K562 (cell line): ENCODE measurements around the gene PI4K2B. TPM values are rescaled to one million over a fixed set of nuclear protein-coding genes. Genes with fewer than 3 reads are reported as not detected.

Experiments
- DNMT1 ChIP-seq: fragments of 450-650 bp; IDR thresholded peaks from 2 replicates; pipeline ENCODE4 v1.6.1; 2016; ENCODE audit warnings: antibody characterized with exemption, mild to moderate bottlenecking
- MAZ ChIP-seq, 2 experiments: fragments of 450-650 bp in 1 of 2; sonication (generic) in 1 of 2; formaldehyde crosslinking; IDR thresholded peaks in 1 of 2; conservative IDR thresholded peaks in 1 of 2; 2 replicates each; pipeline versions ENCODE4 v1.4.0 to v1.5.0; 2020; ENCODE audit warnings: mild to moderate bottlenecking in 1 of 2, missing genetic modification reagents in 1 of 2
- MCM3 ChIP-seq: fragments of 450-650 bp; IDR thresholded peaks from 2 replicates; pipeline ENCODE4 v1.6.1; 2016
- RAD21 ChIP-seq, 2 experiments: fragments of 250-450 bp in 1 of 2; fragments of 450-650 bp in 1 of 2; sonication (Bioruptor Pico) in 1 of 2; formaldehyde crosslinking in 1 of 2; IDR thresholded peaks in 1 of 2; conservative IDR thresholded peaks in 1 of 2; 2 replicates each; pipeline versions ENCODE4 v1.4.0 to v1.8.0; 2020 to 2022; ENCODE audit warnings: mild to moderate bottlenecking in 2 of 2, moderate library complexity in 1 of 2
- SRSF7 ChIP-seq: fragments of 200-400 bp; formaldehyde crosslinking; optimal IDR thresholded peaks from 2 replicates; pipeline ENCODE3; 2017; ENCODE audit warnings: mild to moderate bottlenecking, low read depth, low read length
- TEAD2 ChIP-seq: fragments of 450-650 bp; IDR thresholded peaks from 2 replicates; pipeline ENCODE4 v1.6.1; 2016; ENCODE audit warnings: missing genetic modification characterization, control low read depth, missing compliant biosample characterization
- TFAM ChIP-seq: fragments of 250-450 bp; sonication (Bioruptor Pico); conservative IDR thresholded peaks from 2 replicates; pipeline ENCODE4 v1.5.0; 2021; ENCODE audit warnings: mild to moderate bottlenecking, moderate library complexity
- ZNF121 ChIP-seq: sonication (generic); formaldehyde crosslinking; conservative IDR thresholded peaks from 2 replicates; pipeline ENCODE4 v1.8.0; 2022; ENCODE audit warnings: missing genetic modification reagents
- ZNF408 ChIP-seq: fragments of 250-450 bp; sonication (Bioruptor Pico); IDR thresholded peaks from 2 replicates; pipeline ENCODE4 v1.4.0; 2020; ENCODE audit warnings: low read depth, mild to moderate bottlenecking, moderate library complexity
- ZSCAN29 ChIP-seq: fragments of 450-650 bp; IDR thresholded peaks from 2 replicates; pipeline ENCODE4 v1.6.1; 2017
- polyA plus RNA-seq, 8 experiments: library from polyadenylated mRNA; depleted of rRNA in 4 of 8; stranded (reverse) in 5 of 8; unstranded in 3 of 8; fragments of >200 nt; fragmentation: Nextera tagmentation in 2 of 8; fragmentation: Illumina TruSeq in 1 of 8; extraction: Ambion mirVana in 2 of 8; extraction: Trizol in 1 of 8; gene quantifications; 2 replicates each; pipeline versions ENCODE4 v1.2.1 to v1.2.3, GENCODE V29; 2011 to 2014; ENCODE audit warnings: inconsistent platforms in 1 of 8, missing spikeins in 1 of 8
- total RNA-seq, 7 experiments: library from RNA; depleted of rRNA in 6 of 7; stranded (reverse); fragments of >200 nt in 6 of 7; fragmentation: Illumina TruSeq in 2 of 7; extraction: Trizol in 2 of 7; gene quantifications; 2 replicates each; pipeline versions ENCODE4 v1.2.1 to v1.2.3, GENCODE V29; 2011 to 2021; ENCODE audit warnings: low replicate concordance in 1 of 7
- TF ChIP-seq, protein P1 (sequence below): fragments of 250-450 bp; sonication (Bioruptor Pico); IDR thresholded peaks from 2 replicates; pipeline ENCODE4 v1.4.0; 2020
- TF ChIP-seq, protein P2 (sequence below): sonication (generic); formaldehyde crosslinking; IDR thresholded peaks from 2 replicates; pipeline ENCODE4 v1.8.0; 2023; ENCODE audit warnings: mild to moderate bottlenecking, missing genetic modification reagents
- TF ChIP-seq, protein P3 (sequence below), 2 experiments: fragments of 200-800 bp in 1 of 2; sonication (Bioruptor generic) in 1 of 2; sonication (generic) in 1 of 2; formaldehyde crosslinking in 1 of 2; IDR thresholded peaks in 1 of 2; conservative IDR thresholded peaks in 1 of 2; 2 replicates each; pipeline versions ENCODE4 v1.5.0 to v1.6.1; 2016 to 2020; ENCODE audit warnings: missing compliant biosample characterization in 1 of 2, missing genetic modification characterization in 1 of 2, missing genetic modification reagents in 1 of 2
- TF ChIP-seq, protein P4 (sequence below): fragments of 250-450 bp; sonication (Bioruptor Pico); IDR thresholded peaks from 2 replicates; pipeline ENCODE4 v1.5.0; 2020; ENCODE audit warnings: mild to moderate bottlenecking

The PI4K2B gene
- total and polyA plus RNA-seq, 9 of the 15 experiments (the other 6 are each of a cell fraction or from before 2014, with no cell fraction given): 4.5 to 21.4 (median 16.5) TPM

DNA sequence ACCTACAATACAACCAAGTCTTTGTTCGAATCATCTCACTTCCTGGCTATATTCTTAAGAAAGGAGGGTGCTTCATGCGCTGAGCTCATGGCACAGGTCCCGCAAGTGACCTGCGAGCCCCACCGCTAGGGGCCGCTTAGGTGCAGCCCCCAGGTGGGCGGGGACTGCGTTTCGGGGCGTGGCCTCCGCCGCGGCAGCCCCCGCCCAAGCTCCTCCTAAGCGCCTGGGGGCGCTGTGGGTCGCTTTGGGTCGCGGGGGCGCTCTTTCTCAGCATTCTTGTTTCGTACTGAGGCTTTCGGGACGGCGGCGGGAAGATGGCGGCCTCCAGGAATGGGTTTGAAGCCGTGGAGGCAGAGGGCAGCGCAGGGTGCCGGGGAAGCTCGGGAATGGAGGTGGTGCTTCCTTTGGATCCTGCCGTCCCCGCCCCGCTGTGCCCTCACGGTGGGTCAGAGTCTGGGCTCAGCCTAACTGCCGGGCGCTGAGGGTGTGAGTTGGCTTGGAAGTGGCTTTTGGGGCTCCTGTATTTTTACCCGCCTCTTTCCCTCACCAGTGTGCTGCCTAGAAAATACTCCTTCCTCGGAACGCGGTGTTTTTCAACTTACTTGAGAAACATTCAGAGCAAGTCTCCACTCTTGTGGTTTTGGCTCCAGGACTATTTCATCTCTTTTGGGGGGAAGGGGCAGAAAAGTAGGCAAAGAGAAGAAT lies 78.8 kb downstream of the PI4K2B start, which contains the start of gene ZCCHC4 (continued):
- TF ChIP-seq, protein P1, sequence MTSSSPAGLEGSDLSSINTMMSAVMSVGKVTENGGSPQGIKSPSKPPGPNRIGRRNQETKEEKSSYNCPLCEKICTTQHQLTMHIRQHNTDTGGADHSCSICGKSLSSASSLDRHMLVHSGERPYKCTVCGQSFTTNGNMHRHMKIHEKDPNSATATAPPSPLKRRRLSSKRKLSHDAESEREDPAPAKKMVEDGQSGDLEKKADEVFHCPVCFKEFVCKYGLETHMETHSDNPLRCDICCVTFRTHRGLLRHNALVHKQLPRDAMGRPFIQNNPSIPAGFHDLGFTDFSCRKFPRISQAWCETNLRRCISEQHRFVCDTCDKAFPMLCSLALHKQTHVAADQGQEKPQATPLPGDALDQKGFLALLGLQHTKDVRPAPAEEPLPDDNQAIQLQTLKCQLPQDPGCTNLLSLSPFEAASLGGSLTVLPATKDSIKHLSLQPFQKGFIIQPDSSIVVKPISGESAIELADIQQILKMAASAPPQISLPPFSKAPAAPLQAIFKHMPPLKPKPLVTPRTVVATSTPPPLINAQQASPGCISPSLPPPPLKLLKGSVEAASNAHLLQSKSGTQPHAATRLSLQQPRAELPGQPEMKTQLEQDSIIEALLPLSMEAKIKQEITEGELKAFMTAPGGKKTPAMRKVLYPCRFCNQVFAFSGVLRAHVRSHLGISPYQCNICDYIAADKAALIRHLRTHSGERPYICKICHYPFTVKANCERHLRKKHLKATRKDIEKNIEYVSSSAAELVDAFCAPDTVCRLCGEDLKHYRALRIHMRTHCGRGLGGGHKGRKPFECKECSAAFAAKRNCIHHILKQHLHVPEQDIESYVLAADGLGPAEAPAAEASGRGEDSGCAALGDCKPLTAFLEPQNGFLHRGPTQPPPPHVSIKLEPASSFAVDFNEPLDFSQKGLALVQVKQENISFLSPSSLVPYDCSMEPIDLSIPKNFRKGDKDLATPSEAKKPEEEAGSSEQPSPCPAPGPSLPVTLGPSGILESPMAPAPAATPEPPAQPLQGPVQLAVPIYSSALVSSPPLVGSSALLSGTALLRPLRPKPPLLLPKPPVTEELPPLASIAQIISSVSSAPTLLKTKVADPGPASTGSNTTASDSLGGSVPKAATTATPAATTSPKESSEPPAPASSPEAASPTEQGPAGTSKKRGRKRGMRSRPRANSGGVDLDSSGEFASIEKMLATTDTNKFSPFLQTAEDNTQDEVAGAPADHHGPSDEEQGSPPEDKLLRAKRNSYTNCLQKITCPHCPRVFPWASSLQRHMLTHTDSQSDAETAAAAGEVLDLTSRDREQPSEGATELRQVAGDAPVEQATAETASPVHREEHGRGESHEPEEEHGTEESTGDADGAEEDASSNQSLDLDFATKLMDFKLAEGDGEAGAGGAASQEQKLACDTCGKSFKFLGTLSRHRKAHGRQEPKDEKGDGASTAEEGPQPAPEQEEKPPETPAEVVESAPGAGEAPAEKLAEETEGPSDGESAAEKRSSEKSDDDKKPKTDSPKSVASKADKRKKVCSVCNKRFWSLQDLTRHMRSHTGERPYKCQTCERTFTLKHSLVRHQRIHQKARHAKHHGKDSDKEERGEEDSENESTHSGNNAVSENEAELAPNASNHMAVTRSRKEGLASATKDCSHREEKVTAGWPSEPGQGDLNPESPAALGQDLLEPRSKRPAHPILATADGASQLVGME (CRISPR knock-in tag): no peak
- peak; percentile 40 to 49; a peak in 3 of 4 replicates for TF ChIP-seq RAD21 (CRISPR knock-in tag; conservative IDR thresholded peaks at IDR 0.05 in 1 of 2, IDR thresholded peaks at IDR 0.05 in 1 of 2)
- TF ChIP-seq TEAD2: peak; percentile 79
- TF ChIP-seq ZSCAN29: no peak
- no peak for TF ChIP-seq ZNF121 (CRISPR knock-in tag)
- no peak for TF ChIP-seq MCM3
- TF ChIP-seq DNMT1: no peak
- TF ChIP-seq, protein P2, sequence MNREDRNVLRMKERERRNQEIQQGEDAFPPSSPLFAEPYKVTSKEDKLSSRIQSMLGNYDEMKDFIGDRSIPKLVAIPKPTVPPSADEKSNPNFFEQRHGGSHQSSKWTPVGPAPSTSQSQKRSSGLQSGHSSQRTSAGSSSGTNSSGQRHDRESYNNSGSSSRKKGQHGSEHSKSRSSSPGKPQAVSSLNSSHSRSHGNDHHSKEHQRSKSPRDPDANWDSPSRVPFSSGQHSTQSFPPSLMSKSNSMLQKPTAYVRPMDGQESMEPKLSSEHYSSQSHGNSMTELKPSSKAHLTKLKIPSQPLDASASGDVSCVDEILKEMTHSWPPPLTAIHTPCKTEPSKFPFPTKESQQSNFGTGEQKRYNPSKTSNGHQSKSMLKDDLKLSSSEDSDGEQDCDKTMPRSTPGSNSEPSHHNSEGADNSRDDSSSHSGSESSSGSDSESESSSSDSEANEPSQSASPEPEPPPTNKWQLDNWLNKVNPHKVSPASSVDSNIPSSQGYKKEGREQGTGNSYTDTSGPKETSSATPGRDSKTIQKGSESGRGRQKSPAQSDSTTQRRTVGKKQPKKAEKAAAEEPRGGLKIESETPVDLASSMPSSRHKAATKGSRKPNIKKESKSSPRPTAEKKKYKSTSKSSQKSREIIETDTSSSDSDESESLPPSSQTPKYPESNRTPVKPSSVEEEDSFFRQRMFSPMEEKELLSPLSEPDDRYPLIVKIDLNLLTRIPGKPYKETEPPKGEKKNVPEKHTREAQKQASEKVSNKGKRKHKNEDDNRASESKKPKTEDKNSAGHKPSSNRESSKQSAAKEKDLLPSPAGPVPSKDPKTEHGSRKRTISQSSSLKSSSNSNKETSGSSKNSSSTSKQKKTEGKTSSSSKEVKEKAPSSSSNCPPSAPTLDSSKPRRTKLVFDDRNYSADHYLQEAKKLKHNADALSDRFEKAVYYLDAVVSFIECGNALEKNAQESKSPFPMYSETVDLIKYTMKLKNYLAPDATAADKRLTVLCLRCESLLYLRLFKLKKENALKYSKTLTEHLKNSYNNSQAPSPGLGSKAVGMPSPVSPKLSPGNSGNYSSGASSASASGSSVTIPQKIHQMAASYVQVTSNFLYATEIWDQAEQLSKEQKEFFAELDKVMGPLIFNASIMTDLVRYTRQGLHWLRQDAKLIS (CRISPR knock-in tag): peak; percentile 77; the same call in 1 of the 2 replicates
- TF ChIP-seq TFAM: no peak
- TF ChIP-seq SRSF7: no peak
- no peak for TF ChIP-seq ZNF408 (CRISPR knock-in tag)
- TF ChIP-seq MAZ (CRISPR knock-in tag; conservative IDR thresholded peaks at IDR 0.05 in 1 of 2, IDR thresholded peaks at IDR 0.05 in 1 of 2): peak; percentile 94 to 98
- TF ChIP-seq, protein P3, sequence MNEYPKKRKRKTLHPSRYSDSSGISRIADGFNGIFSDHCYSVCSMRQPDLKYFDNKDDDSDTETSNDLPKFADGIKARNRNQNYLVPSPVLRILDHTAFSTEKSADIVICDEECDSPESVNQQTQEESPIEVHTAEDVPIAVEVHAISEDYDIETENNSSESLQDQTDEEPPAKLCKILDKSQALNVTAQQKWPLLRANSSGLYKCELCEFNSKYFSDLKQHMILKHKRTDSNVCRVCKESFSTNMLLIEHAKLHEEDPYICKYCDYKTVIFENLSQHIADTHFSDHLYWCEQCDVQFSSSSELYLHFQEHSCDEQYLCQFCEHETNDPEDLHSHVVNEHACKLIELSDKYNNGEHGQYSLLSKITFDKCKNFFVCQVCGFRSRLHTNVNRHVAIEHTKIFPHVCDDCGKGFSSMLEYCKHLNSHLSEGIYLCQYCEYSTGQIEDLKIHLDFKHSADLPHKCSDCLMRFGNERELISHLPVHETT (CRISPR knock-in tag; conservative IDR thresholded peaks at IDR 0.05 in 1 of 2, IDR thresholded peaks at IDR 0.05 in 1 of 2): peak in 1 of 2 experiments; percentile 94; a peak in 2 of 4 replicates
- TF ChIP-seq, protein P4, sequence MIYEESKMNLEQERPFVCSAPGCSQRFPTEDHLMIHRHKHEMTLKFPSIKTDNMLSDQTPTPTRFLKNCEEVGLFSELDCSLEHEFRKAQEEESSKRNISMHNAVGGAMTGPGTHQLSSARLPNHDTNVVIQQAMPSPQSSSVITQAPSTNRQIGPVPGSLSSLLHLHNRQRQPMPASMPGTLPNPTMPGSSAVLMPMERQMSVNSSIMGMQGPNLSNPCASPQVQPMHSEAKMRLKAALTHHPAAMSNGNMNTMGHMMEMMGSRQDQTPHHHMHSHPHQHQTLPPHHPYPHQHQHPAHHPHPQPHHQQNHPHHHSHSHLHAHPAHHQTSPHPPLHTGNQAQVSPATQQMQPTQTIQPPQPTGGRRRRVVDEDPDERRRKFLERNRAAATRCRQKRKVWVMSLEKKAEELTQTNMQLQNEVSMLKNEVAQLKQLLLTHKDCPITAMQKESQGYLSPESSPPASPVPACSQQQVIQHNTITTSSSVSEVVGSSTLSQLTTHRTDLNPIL: no peak
